ENCODE results near the gene HGD. TPM values are rescaled to one million over a fixed set of nuclear protein-coding genes. Genes with fewer than 3 reads are reported as not detected.
"Not testable (repeated sequence)": the region's sequence is repeated elsewhere in the genome, so short reads cannot be mapped to it uniquely, and the experiment has no call there.

Gene HGD
- total RNA-seq, 1 donor from 2014 or later = not detected

GRCh38 chr3:120625159-120625586, 56.9 kb downstream of the HGD start:
- Mint-ChIP-seq H3K36me3 (ENCODE audit: low read depth, unreplicated experiment) (peaks cover 15% of the 10 kb centered on the region), H3K27ac (ENCODE audit: unreplicated experiment) (no peak overlapping the region), H3K27me3 (ENCODE audit: unreplicated experiment) (peaks cover 5% of the 10 kb centered on the region), H3K4me3 (ENCODE audit: unreplicated experiment) (no peak overlapping the region), H3K4me1 (ENCODE audit: unreplicated experiment) (no peaks in the 10 kb centered on the region), H3K9me3 (ENCODE audit: unreplicated experiment) (peaks cover 18% of the 10 kb centered on the region)
- TF ChIP-seq CTCF (IDR thresholded peaks at IDR 0.05; ENCODE audit: unreplicated experiment) = no peak
- no peak for DNase-seq (ENCODE audit: low spot score)

- no peak overlapping the region for H3K4me3 Mint-ChIP-seq (ENCODE audit: unreplicated experiment)
- peaks cover 12% of the 10 kb centered on the region for H3K9me3 Mint-ChIP-seq (ENCODE audit: unreplicated experiment)
- no peak for TF ChIP-seq CTCF (IDR thresholded peaks at IDR 0.05; ENCODE audit: unreplicated experiment)
Observed at GRCh38 chr3:120623727-120624093, 58.3 kb downstream of the HGD start.

GRCh38 chr3:120622870-120623726, 58.9 kb downstream of the HGD start:
- Mint-ChIP-seq H3K9me3 (ENCODE audit: unreplicated experiment) (peaks cover 12% of the 10 kb centered on the region), H3K27ac (ENCODE audit: unreplicated experiment) (peak overlapping the region; percentile 67), H3K27me3 (ENCODE audit: unreplicated experiment) (peaks cover 5% of the 10 kb centered on the region), H3K4me1 (ENCODE audit: unreplicated experiment) (no peaks in the 10 kb centered on the region), H3K36me3 (ENCODE audit: low read depth, unreplicated experiment) (peaks cover 10% of the 10 kb centered on the region), H3K4me3 (ENCODE audit: unreplicated experiment) (peak overlapping the region; percentile 56)
- no peak for TF ChIP-seq CTCF (IDR thresholded peaks at IDR 0.05; ENCODE audit: unreplicated experiment)
- no peak for DNase-seq (ENCODE audit: low spot score)

More at GRCh38 chr3:120623727-120624093, 58.3 kb downstream of the HGD start:
- DNase-seq (ENCODE audit: low spot score) = no peak
- H3K36me3 Mint-ChIP-seq (ENCODE audit: low read depth, unreplicated experiment) = peaks cover 10% of the 10 kb centered on the region
- H3K27ac Mint-ChIP-seq (ENCODE audit: unreplicated experiment) = no peak overlapping the region
- H3K27me3 Mint-ChIP-seq (ENCODE audit: unreplicated experiment) = peaks cover 5% of the 10 kb centered on the region
- no peaks in the 10 kb centered on the region for H3K4me1 Mint-ChIP-seq (ENCODE audit: unreplicated experiment)

- H3K4me3 Mint-ChIP-seq (ENCODE audit: unreplicated experiment) = no peak overlapping the region
- no peak for TF ChIP-seq CTCF (IDR thresholded peaks at IDR 0.05; ENCODE audit: unreplicated experiment)
- peaks cover 10% of the 10 kb centered on the region for H3K36me3 Mint-ChIP-seq (ENCODE audit: low read depth, unreplicated experiment)
- DNase-seq (ENCODE audit: low spot score) = no peak
- H3K4me1 Mint-ChIP-seq (ENCODE audit: unreplicated experiment) = no peaks in the 10 kb centered on the region
- peaks cover 12% of the 10 kb centered on the region for H3K9me3 Mint-ChIP-seq (ENCODE audit: unreplicated experiment)
- H3K27me3 Mint-ChIP-seq (ENCODE audit: unreplicated experiment) = peaks cover 5% of the 10 kb centered on the region
- no peak overlapping the region for H3K27ac Mint-ChIP-seq (ENCODE audit: unreplicated experiment)
Observed at GRCh38 chr3:120622457-120622856, 59.6 kb downstream of the HGD start.

GRCh38 chr3:120616745-120617144, 65.3 kb downstream of the HGD start:
- H3K27ac Mint-ChIP-seq (ENCODE audit: unreplicated experiment); H3K27me3 Mint-ChIP-seq (ENCODE audit: unreplicated experiment): not testable (repeated sequence)

More at GRCh38 chr3:120616745-120617144, 65.3 kb downstream of the HGD start:
- H3K4me1 Mint-ChIP-seq (ENCODE audit: unreplicated experiment); DNase-seq (ENCODE audit: low spot score); H3K9me3 Mint-ChIP-seq (ENCODE audit: unreplicated experiment); H3K36me3 Mint-ChIP-seq (ENCODE audit: low read depth, unreplicated experiment); H3K4me3 Mint-ChIP-seq (ENCODE audit: unreplicated experiment): not testable (repeated sequence)

Measured in endothelial cell (in vitro differentiated cells).